GM21737 (cell line): ENCODE data around the gene CDC25A.

Experiments used
- ATAC-seq: cut with Tn5 transposase; IDR thresholded peaks from one replicate; pipeline ENCODE4 v1.9.1; 2021; ENCODE audit warnings: mild to moderate bottlenecking, moderate library complexity; ENCODE audit not compliant: unreplicated experiment

Gene CDC25A

GRCh38 chr3:48112108-48112791 is 76.0 kb downstream of the CDC25A start:
- ATAC-seq: peak; percentile 91

GRCh38 chr3:48110463-48110862 is 77.8 kb downstream of the CDC25A start:
- ATAC-seq: no peak

GRCh38 chr3:48107227-48107626 is 81.0 kb downstream of the CDC25A start:
- ATAC-seq: no peak
